GM18499 (cell line): ENCODE results near the gene ACTL6A.
A peak's percentile ranks its signal among the peaks of the same experiment; 100 is the strongest.

Source experiments
- ATAC-seq: cut with Tn5 transposase; IDR thresholded peaks from one replicate; pipeline ENCODE4 v1.9.1; 2021; ENCODE audit warnings: moderate number of reproducible peaks; ENCODE audit not compliant: insufficient read depth, unreplicated experiment

The ACTL6A gene

GRCh38 chr3:179589143-179589542, 26.4 kb downstream of the ACTL6A start:
- no peak for ATAC-seq

- ATAC-seq: no peak
Observed at GRCh38 chr3:179590669-179591068, 27.9 kb downstream of the ACTL6A start.

GRCh38 chr3:179591313-179591712, 28.6 kb downstream of the ACTL6A start:
- no peak for ATAC-seq

GRCh38 chr3:179599531-179599930, 36.8 kb downstream of the ACTL6A start:
- no peak for ATAC-seq

- ATAC-seq: no peak
Observed at GRCh38 chr3:179603321-179603720, 40.6 kb downstream of the ACTL6A start.

GRCh38 chr3:179603831-179604230, 41.1 kb downstream of the ACTL6A start:
- no peak for ATAC-seq

GRCh38 chr3:179604321-179605078, 41.8 kb downstream of the ACTL6A start, which contains the start of the genes MRPL47 and NDUFB5:
Gene MRPL47 (minus strand): TSS chr3:179604638. CDS start chr3:179604624, 14 bp downstream.
Gene NDUFB5 (plus strand): TSS chr3:179604794. CDS start chr3:179604816, 22 bp downstream.
- peak; percentile 92 for ATAC-seq

GRCh38 chr3:179606534-179607085, 43.9 kb downstream of the ACTL6A start:
- no peak for ATAC-seq

GRCh38 chr3:179608931-179609720, 46.4 kb downstream of the ACTL6A start:
- ATAC-seq: peak; percentile 51

- no peak for ATAC-seq
Observed at GRCh38 chr3:179610066-179610465, 47.3 kb downstream of the ACTL6A start.

- ATAC-seq: no peak
Observed at GRCh38 chr3:179613807-179614206, 51.1 kb downstream of the ACTL6A start.

GRCh38 chr3:179615458-179616173, 52.9 kb downstream of the ACTL6A start:
- no peak for ATAC-seq

- no peak for ATAC-seq
Observed at GRCh38 chr3:179622023-179622422, 59.3 kb downstream of the ACTL6A start.

GRCh38 chr3:179624451-179624850, 61.7 kb downstream of the ACTL6A start:
- ATAC-seq: no peak

- ATAC-seq: no peak
Observed at GRCh38 chr3:179630753-179631451, 68.2 kb downstream of the ACTL6A start.
